HepG2 (cell line): Measurements from ENCODE around the gene MCAM. TPM values are rescaled to one million over a fixed set of nuclear protein-coding genes. Genes with fewer than 3 reads are reported as not detected.
A peak's percentile ranks its signal among the peaks of the same experiment; 100 is the strongest.

ENCODE experiments used
- ZBTB40 ChIP-seq, 2 experiments: fragments of 450-650 bp in 1 of 2; sonication (generic) in 1 of 2; formaldehyde crosslinking in 1 of 2; IDR thresholded peaks; 2 replicates each; pipeline versions ENCODE4 v1.6.1 to v1.8.0; 2016 to 2022; ENCODE audit warnings: antibody characterized with exemption in 1 of 2, mild to moderate bottlenecking in 1 of 2, missing genetic modification reagents in 1 of 2
- polyA plus RNA-seq, 8 experiments: library from polyadenylated mRNA; depleted of rRNA in 3 of 8; stranded (reverse) in 7 of 8; unstranded in 1 of 8; fragments of >200 nt; fragmentation: Illumina TruSeq in 4 of 8; extraction: Trizol in 4 of 8; gene quantifications; 2 replicates each; pipeline versions ENCODE4 v1.2.1 to v1.2.3, GENCODE V29; 2011 to 2016; ENCODE audit warnings: low read depth in 4 of 8, missing spikeins in 1 of 8, mixed read lengths in 1 of 8; ENCODE audit not compliant: insufficient read depth in 1 of 8
- total RNA-seq, 5 experiments: library from RNA; depleted of rRNA; stranded (reverse); fragments of >200 nt; fragmentation: Illumina TruSeq; extraction: Trizol; gene quantifications; 2 replicates each; pipeline ENCODE4 v1.2.3, GENCODE V29; 2016; ENCODE audit warnings: low read depth in 1 of 5
- TF ChIP-seq, protein P1 (sequence below): sonication (generic); formaldehyde crosslinking; IDR thresholded peaks from 2 replicates; pipeline ENCODE4 v1.4.0; 2020; ENCODE audit warnings: missing genetic modification reagents

Gene MCAM
- total and polyA plus RNA-seq, 2 of the 13 experiments (the other 11 are each of a cell fraction or from before 2014, with no cell fraction given): 12.1 to 15.2 TPM

- TF ChIP-seq ZBTB40 (IDR thresholded peaks at IDR 0.05) (no peak), ZBTB40 (CRISPR knock-in tag; IDR thresholded peaks at IDR 0.05) (peak; percentile 49; the same call in 1 of the 2 replicates)
- TF ChIP-seq, protein P1, sequence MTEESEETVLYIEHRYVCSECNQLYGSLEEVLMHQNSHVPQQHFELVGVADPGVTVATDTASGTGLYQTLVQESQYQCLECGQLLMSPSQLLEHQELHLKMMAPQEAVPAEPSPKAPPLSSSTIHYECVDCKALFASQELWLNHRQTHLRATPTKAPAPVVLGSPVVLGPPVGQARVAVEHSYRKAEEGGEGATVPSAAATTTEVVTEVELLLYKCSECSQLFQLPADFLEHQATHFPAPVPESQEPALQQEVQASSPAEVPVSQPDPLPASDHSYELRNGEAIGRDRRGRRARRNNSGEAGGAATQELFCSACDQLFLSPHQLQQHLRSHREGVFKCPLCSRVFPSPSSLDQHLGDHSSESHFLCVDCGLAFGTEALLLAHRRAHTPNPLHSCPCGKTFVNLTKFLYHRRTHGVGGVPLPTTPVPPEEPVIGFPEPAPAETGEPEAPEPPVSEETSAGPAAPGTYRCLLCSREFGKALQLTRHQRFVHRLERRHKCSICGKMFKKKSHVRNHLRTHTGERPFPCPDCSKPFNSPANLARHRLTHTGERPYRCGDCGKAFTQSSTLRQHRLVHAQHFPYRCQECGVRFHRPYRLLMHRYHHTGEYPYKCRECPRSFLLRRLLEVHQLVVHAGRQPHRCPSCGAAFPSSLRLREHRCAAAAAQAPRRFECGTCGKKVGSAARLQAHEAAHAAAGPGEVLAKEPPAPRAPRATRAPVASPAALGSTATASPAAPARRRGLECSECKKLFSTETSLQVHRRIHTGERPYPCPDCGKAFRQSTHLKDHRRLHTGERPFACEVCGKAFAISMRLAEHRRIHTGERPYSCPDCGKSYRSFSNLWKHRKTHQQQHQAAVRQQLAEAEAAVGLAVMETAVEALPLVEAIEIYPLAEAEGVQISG (CRISPR knock-in tag): 0 out of 2 replicates have a peak, but pooled peaks have one; percentile 11
- TF ChIP-seq, all 625 proteins: peak for 63
Observed at GRCh38 chr11:119316729-119317591, at the start of gene MCAM (continued).
